Neuronal stem cell (in vitro differentiated cells): Measurements from ENCODE around the gene TPSAB1.
"Not testable (repeated sequence)": the region's sequence is repeated elsewhere in the genome, so short reads cannot be mapped to it uniquely, and the experiment has no call there.

Source experiments
- DNase-seq: peaks from one replicate; pipeline ENCODE4 v3.0.0-alpha.2; 2013; ENCODE audit warnings: low spot score
- H2AFZ ChIP-seq: one replicate; pipeline ENCODE4 v1.6.1; 2013; ENCODE audit warnings: mild to moderate bottlenecking, low read length, inconsistent platforms
- H2AK5ac ChIP-seq: 2 replicates; pipeline ENCODE4 v1.6.1; 2013; ENCODE audit warnings: low read depth, mild to moderate bottlenecking, inconsistent platforms, low read length, moderate library complexity, mixed read lengths
- H2BK120ac ChIP-seq: 2 replicates; pipeline ENCODE4 v1.6.1; 2013; ENCODE audit warnings: low read depth, mild to moderate bottlenecking, inconsistent platforms, low read length, moderate library complexity, mixed read lengths
- H2BK12ac ChIP-seq: one replicate; pipeline ENCODE4 v1.6.1; 2013; ENCODE audit warnings: low read length, inconsistent platforms
- H2BK15ac ChIP-seq: 2 replicates; pipeline ENCODE4 v1.6.1; 2013; ENCODE audit warnings: mild to moderate bottlenecking, low read length, inconsistent platforms, mixed read lengths
- H2BK5ac ChIP-seq: one replicate; pipeline ENCODE4 v1.6.1; 2013; ENCODE audit warnings: inconsistent platforms, mild to moderate bottlenecking, low read length, moderate library complexity
- H3K14ac ChIP-seq: one replicate; pipeline ENCODE4 v1.6.1; 2013; ENCODE audit warnings: low read length, inconsistent platforms
- H3K18ac ChIP-seq: 2 replicates; pipeline ENCODE4 v1.6.1; 2013; ENCODE audit warnings: low read length, inconsistent platforms
- H3K23ac ChIP-seq: 2 replicates; pipeline ENCODE4 v1.6.1; 2013; ENCODE audit warnings: low read depth, mild to moderate bottlenecking, mixed read lengths, low read length, inconsistent platforms; ENCODE audit not compliant: poor library complexity
- H3K27ac ChIP-seq: replicated peaks from 3 replicates; pipeline ENCODE4 v1.5.1; 2013; ENCODE audit warnings: low read length, inconsistent platforms
- H3K27me3 ChIP-seq, 3 experiments: 2 replicates each; pipeline ENCODE4 v1.6.1; 2013; ENCODE audit warnings: low read length in 3 of 3, mild to moderate bottlenecking in 2 of 3, inconsistent platforms in 1 of 3, low read depth in 1 of 3, mixed read lengths in 1 of 3, moderate library complexity in 1 of 3; ENCODE audit not compliant: control insufficient read depth in 3 of 3, insufficient read depth in 3 of 3
- H3K36me3 ChIP-seq, 2 donors: replicated peaks in 1 of 2; 2 replicates each; pipeline ENCODE4 v1.6.1; 2013; ENCODE audit warnings: low read length in 2 of 2; ENCODE audit not compliant: control insufficient read depth in 2 of 2, insufficient read depth in 2 of 2
- H3K4ac ChIP-seq: 2 replicates; pipeline ENCODE4 v1.6.1; 2013; ENCODE audit warnings: inconsistent platforms, mild to moderate bottlenecking, low read length, moderate library complexity
- H3K4me1 ChIP-seq, 2 donors: 1 replicate in 1 of 2; 2 replicates in 1 of 2; pipeline ENCODE4 v1.6.1; 2013; ENCODE audit warnings: low read length in 2 of 2, low read depth in 1 of 2; ENCODE audit not compliant: control insufficient read depth in 2 of 2, insufficient read depth in 1 of 2
- H3K4me2 ChIP-seq: one replicate; pipeline ENCODE4 v1.6.1; 2013; ENCODE audit warnings: mild to moderate bottlenecking, low read length, inconsistent platforms; ENCODE audit not compliant: insufficient read depth, poor library complexity, severe bottlenecking
- H3K4me3 ChIP-seq, 2 donors: 2 replicates each; pipeline ENCODE4 v1.5.1; 2013; ENCODE audit warnings: low read length in 2 of 2, mild to moderate bottlenecking in 2 of 2, inconsistent platforms in 1 of 2, moderate library complexity in 1 of 2
- H3K79me1 ChIP-seq: one replicate; pipeline ENCODE4 v1.6.1; 2013; ENCODE audit warnings: low read depth, mild to moderate bottlenecking, inconsistent platforms, low read length, moderate library complexity
- H3K9ac ChIP-seq: one replicate; pipeline ENCODE4 v1.6.1; 2013; ENCODE audit warnings: mild to moderate bottlenecking, low read depth, low read length, inconsistent platforms; ENCODE audit not compliant: poor library complexity
- H3K9me3 ChIP-seq, 2 donors: replicated peaks in 1 of 2; 2 replicates each; pipeline versions ENCODE3 to v1.6.1; 2013; ENCODE audit warnings: low read length in 2 of 2, mild to moderate bottlenecking in 2 of 2, inconsistent platforms in 1 of 2, low read depth in 1 of 2, mixed read lengths in 1 of 2, moderate library complexity in 1 of 2; ENCODE audit not compliant: control insufficient read depth in 2 of 2, insufficient read depth in 1 of 2
- H4K8ac ChIP-seq: one replicate; pipeline ENCODE4 v1.6.1; 2013; ENCODE audit warnings: low read depth, mild to moderate bottlenecking, inconsistent platforms, low read length, moderate library complexity
- H4K91ac ChIP-seq: one replicate; pipeline ENCODE4 v1.6.1; 2013; ENCODE audit warnings: low read length, low read depth, mild to moderate bottlenecking, inconsistent platforms; ENCODE audit not compliant: poor library complexity
- WGBS, 2 donors: extraction: QIAGEN DNeasy Blood & Tissue Kit; methylation state at CpG; one replicate each; pipeline ENCODE4 v1.1.7; 2013; ENCODE audit warnings: missing lambda C conversion rate in 2 of 2, mixed read lengths in 1 of 2; ENCODE audit not compliant: insufficient read length in 2 of 2, insufficient replicate concordance in 1 of 2; ENCODE audit errors: extremely low coverage in 2 of 2; 5-methylcytosine and 5-hydroxymethylcytosine counted together

Gene TPSAB1

GRCh38 chr16:1224558-1224957 lies 15.9 kb upstream of the TPSAB1 start:
- Histone ChIP-seq H3K9me3 (no peaks in the 10 kb centered on the region), H3K18ac (no peak overlapping the region), H3K27me3 (no peaks in the 10 kb centered on the region), H4K91ac (no peak overlapping the region), H3K9ac (no peak overlapping the region), H3K79me1 (peaks cover 2% of the 10 kb centered on the region), H3K23ac (no peak overlapping the region), H3K4me2 (no peak overlapping the region), H3K4ac (no peak overlapping the region), H3K4me3 (no peak overlapping the region), H2BK15ac (no peak overlapping the region), H2BK5ac (no peak overlapping the region), H3K36me3 (peaks cover 4 to 11% of the 10 kb centered on the region in 2 donors), H2BK12ac (no peak overlapping the region), H3K27ac (no peak overlapping the region), H3K4me1 (no peaks in the 10 kb centered on the region), H2AK5ac (no peak overlapping the region), H2AFZ (no peak overlapping the region), H3K14ac (no peak overlapping the region), H4K8ac (no peak overlapping the region), H2BK120ac (no peak overlapping the region)
- WGBS, 2 donors, result no CpG with 5 or more reads among the region's 9 CpGs
- no peak for DNase-seq

GRCh38 chr16:1225051-1225451 lies 15.5 kb upstream of the TPSAB1 start, which contains the start of gene TPSG1:
Gene TPSG1 (minus strand): TSS chr16:1225268. CDS start chr16:1225252, 16 bp downstream.
- Histone ChIP-seq H3K27ac (no peak within 1 kb of the TSS), H2AFZ (no peak within 1 kb of the TSS), H2BK12ac (peak within 1 kb of the TSS; percentile 30), H3K18ac (peak within 1 kb of the TSS; percentile 44), H3K9me3 (no peaks in the 10 kb centered on the region), H3K4me1 (no peaks in the 10 kb centered on the region), H4K91ac (no peak within 1 kb of the TSS), H3K14ac (peak within 1 kb of the TSS; percentile 71), H2AK5ac (no peak within 1 kb of the TSS), H3K79me1 (peaks cover 2% of the 10 kb centered on the region), H3K36me3 (peaks cover 0 to 11% of the 10 kb centered on the region in 2 donors), H3K4me3 (no peak within 1 kb of the TSS), H2BK5ac (peak within 1 kb of the TSS; percentile 53), H4K8ac (peak within 1 kb of the TSS; percentile 86), H3K4ac (no peak within 1 kb of the TSS), H3K4me2 (no peak within 1 kb of the TSS), H3K23ac (peak within 1 kb of the TSS; percentile 2), H2BK120ac (no peak within 1 kb of the TSS), H2BK15ac (no peak within 1 kb of the TSS), H3K9ac (peak within 1 kb of the TSS; percentile 30), H3K27me3 (no peaks in the 10 kb centered on the region)
- no CpG with 5 or more reads among the region's 10 CpGs for WGBS, 2 donors
- DNase-seq, result no peak

- not testable (repeated sequence) for DNase-seq, H3K4me2 ChIP-seq
These were observed 14.7 kb upstream of the TPSAB1 start for GRCh38 chr16:1225728-1226311.

GRCh38 chr16:1226692-1227091 lies 13.8 kb upstream of the TPSAB1 start:
- not testable (repeated sequence) for H2BK5ac ChIP-seq, H4K91ac ChIP-seq, H3K9me3 ChIP-seq, H2BK12ac ChIP-seq, H3K36me3 ChIP-seq, H3K14ac ChIP-seq, DNase-seq, H3K4me2 ChIP-seq, H3K18ac ChIP-seq, H2BK15ac ChIP-seq, H2AFZ ChIP-seq, H4K8ac ChIP-seq, H3K23ac ChIP-seq, H3K9ac ChIP-seq, H3K79me1 ChIP-seq, H3K4me3 ChIP-seq, H2AK5ac ChIP-seq, H3K4ac ChIP-seq, H3K27me3 ChIP-seq, H2BK120ac ChIP-seq, H3K27ac ChIP-seq, H3K4me1 ChIP-seq
- no CpG with 5 or more reads among the region's 14 CpGs for WGBS, 2 donors

More at GRCh38 chr16:1225728-1226311, 14.7 kb upstream of the TPSAB1 start:
- not testable (repeated sequence) for H4K91ac ChIP-seq, H3K9me3 ChIP-seq, H2AFZ ChIP-seq, H3K27ac ChIP-seq, H3K9ac ChIP-seq, H3K4me1 ChIP-seq, H3K4ac ChIP-seq, H3K36me3 ChIP-seq, H3K27me3 ChIP-seq, H2BK120ac ChIP-seq, H3K18ac ChIP-seq, H3K79me1 ChIP-seq, H2BK15ac ChIP-seq, H3K4me3 ChIP-seq, H2AK5ac ChIP-seq
- Histone ChIP-seq H3K14ac (peak overlapping the region; percentile 71), H2BK12ac (peak overlapping the region; percentile 22), H3K23ac (peak overlapping the region; percentile 2), H4K8ac (peak overlapping the region; percentile 82), H2BK5ac (peak overlapping the region; percentile 53)
- no CpG with 5 or more reads among the region's 24 CpGs for WGBS, 2 donors
